GM21360 (cell line): Measurements from ENCODE around the gene NFASC.

Experiments used
- ATAC-seq: cut with Tn5 transposase; IDR thresholded peaks from one replicate; pipeline ENCODE4 v1.9.1; 2021; ENCODE audit warnings: mild to moderate bottlenecking, moderate library complexity; ENCODE audit not compliant: unreplicated experiment

The NFASC gene

GRCh38 chr1:204924013-204924759 lies 53.5 kb downstream of the NFASC start:
- ATAC-seq, result no peak

DNA sequence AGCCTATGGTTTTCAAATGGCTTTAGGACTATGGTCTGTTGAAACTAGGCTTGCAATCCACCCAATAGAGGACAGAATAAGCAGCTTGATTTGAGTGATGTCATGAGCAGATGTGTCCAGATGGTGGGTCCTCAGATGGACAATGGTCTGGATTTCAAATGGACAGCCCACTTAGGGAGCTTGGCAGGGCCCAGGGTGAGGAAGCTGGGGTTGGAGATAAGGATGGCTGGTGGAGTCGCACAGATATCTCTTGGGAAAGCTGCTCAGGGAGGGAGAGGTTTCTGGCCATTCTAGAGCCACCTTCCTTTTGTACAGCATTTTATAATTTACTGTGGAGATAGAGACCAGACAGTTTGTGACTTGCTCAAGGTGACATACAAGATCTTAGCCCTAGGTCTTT lies 55.0 kb downstream of the NFASC start:
- no peak for ATAC-seq

GRCh38 chr1:204927673-204928641 lies 57.3 kb downstream of the NFASC start:
- ATAC-seq, result no peak

- no peak for ATAC-seq
Observed at GRCh38 chr1:204928671-204929486, 58.2 kb downstream of the NFASC start.

GRCh38 chr1:204929487-204930154 lies 59.0 kb downstream of the NFASC start:
- no peak for ATAC-seq

DNA sequence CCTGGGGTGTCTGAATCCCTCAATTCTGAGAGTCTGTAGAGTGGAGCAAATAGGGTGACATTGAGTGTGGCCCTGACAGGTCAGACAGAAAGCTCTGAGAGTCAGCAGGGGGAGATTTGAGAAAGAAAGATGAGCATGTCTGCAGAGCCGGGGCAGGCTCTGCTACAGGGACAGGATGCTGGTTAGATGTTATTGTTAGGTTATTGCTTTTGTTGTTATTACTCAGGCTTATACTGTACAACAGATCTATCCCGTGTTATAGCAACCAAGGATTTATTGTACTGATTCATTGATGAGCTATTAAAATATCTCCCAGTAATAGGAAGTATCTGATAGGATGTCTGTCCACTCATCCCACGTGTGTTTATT lies 59.5 kb downstream of the NFASC start:
- ATAC-seq, result no peak

- no peak for ATAC-seq
Observed at GRCh38 chr1:204931313-204931712, 60.7 kb downstream of the NFASC start.

DNA sequence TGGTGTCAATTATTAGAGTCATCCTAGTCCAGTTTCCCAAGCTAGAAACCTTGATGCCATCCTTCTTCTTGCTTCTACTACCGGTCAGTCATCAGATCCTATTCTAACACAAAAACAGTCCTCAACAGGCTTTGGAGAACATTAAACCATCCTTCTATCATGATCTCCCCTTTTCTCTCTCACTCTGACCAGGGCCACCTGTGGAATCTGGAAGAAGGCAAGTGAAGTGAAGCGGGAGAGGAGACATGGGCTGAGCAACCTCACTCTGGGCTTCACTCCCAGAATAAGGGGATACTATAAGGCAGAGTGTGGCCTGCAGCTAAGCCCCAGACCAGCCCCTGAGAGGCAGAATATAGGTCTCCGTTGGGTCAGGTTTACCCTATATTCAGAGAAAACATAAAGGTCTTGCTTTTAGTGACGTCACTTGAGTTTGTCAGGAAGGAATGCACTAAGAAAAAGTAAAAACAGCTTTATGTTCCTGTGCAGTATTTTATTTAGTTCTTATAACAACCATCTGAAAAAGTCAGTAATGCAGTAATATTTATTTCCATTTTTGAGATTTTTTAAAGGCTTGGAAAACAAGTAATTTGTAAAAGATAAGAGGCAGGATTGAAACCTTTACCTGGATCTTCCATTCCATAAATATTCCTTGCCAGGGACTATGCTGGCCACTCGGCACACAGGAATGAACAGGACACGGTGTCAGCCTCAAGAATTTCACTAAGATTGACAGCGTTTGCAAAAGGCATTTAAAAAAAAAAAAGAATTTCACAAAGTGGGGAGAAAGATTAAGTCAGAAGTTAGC lies 61.3 kb downstream of the NFASC start:
- ATAC-seq, result no peak

DNA sequence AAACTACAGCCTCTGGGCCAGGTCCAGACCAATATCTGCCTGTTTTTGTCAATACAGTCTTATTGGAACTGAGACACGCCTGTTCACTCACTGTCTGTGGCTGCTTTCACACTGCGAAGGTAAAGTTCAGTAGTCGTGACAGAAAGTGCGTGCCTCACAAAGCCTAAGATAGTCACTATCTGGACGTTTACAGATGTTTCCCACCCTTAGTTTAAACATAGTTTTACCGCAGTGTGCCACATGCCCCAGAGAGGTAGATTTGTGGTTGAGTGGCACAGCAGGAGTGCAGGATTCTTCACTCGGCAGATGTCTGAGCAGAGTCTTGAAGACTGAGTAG lies 61.9 kb downstream of the NFASC start:
- ATAC-seq, result no peak

- ATAC-seq, result no peak
Observed at GRCh38 chr1:204935155-204935554, 64.5 kb downstream of the NFASC start.

GRCh38 chr1:204936765-204937164 lies 66.1 kb downstream of the NFASC start:
- ATAC-seq, result no peak

- no peak for ATAC-seq
Observed at GRCh38 chr1:204937901-204938300, 67.2 kb downstream of the NFASC start.

- ATAC-seq, result no peak
Observed at GRCh38 chr1:204940591-204940990, 69.9 kb downstream of the NFASC start.

- no peak for ATAC-seq
Observed at GRCh38 chr1:204941421-204942338, 71.0 kb downstream of the NFASC start.

GRCh38 chr1:204943495-204943894 lies 72.8 kb downstream of the NFASC start:
- ATAC-seq, result no peak

DNA sequence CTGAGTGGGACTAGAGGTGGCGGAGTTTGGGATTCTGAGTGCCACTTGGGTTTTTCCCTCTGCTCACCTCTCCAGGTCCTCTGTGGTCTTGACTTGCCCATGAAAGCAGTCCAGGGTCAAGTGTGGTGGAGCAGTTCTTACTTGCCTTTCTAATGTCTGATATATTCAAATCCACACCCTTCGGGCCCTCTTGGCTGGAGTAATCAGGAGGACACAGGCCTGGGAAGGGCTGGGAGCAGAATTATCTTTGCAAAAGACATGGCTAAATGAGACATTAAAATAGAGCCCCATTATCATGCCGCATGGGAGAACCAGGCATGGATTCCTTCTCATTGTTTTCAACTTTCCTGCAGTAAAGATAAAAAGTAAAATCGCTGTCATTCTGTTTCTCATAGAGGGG lies 74.0 kb downstream of the NFASC start:
- ATAC-seq, result no peak

GRCh38 chr1:204945565-204945977 lies 74.9 kb downstream of the NFASC start:
- ATAC-seq, result no peak

GRCh38 chr1:204946640-204947039 lies 76.0 kb downstream of the NFASC start:
- no peak for ATAC-seq

- ATAC-seq, result no peak
Observed at GRCh38 chr1:204947338-204947737, 76.7 kb downstream of the NFASC start.
